ENCODE measurements around the gene WWOX. TPM values are rescaled to one million over a fixed set of nuclear protein-coding genes. Genes with fewer than 3 reads are reported as not detected.

The WWOX gene
- total RNA-seq, 1 experiment from 2014 or later, result 15.6 TPM

- TF ChIP-seq, protein P1, sequence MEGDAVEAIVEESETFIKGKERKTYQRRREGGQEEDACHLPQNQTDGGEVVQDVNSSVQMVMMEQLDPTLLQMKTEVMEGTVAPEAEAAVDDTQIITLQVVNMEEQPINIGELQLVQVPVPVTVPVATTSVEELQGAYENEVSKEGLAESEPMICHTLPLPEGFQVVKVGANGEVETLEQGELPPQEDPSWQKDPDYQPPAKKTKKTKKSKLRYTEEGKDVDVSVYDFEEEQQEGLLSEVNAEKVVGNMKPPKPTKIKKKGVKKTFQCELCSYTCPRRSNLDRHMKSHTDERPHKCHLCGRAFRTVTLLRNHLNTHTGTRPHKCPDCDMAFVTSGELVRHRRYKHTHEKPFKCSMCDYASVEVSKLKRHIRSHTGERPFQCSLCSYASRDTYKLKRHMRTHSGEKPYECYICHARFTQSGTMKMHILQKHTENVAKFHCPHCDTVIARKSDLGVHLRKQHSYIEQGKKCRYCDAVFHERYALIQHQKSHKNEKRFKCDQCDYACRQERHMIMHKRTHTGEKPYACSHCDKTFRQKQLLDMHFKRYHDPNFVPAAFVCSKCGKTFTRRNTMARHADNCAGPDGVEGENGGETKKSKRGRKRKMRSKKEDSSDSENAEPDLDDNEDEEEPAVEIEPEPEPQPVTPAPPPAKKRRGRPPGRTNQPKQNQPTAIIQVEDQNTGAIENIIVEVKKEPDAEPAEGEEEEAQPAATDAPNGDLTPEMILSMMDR (conservative IDR thresholded peaks at IDR 0.05), result no peak
Measured at GRCh38 chr16:78773291-78773702, 673.8 kb downstream of the WWOX start.

More at GRCh38 chr16:78773291-78773702, 673.8 kb downstream of the WWOX start:
- Histone ChIP-seq H3K4ac (ENCODE audit: low read depth, low read length) (no peak overlapping the region), H4K91ac (ENCODE audit: insufficient read length, low read depth, low read length) (no peak overlapping the region), H3K14ac (ENCODE audit: insufficient read depth, low read length) (no peak overlapping the region), H2BK15ac (ENCODE audit: low read depth, low read length) (no peak overlapping the region), H4K20me1 (ENCODE audit: control insufficient read depth, insufficient read depth, insufficient read length) (no peaks in the 10 kb centered on the region), H3K79me2 (ENCODE audit: insufficient read depth, low read length) (no peaks in the 10 kb centered on the region), H2BK12ac (ENCODE audit: insufficient read length, low read depth, low read length) (no peak overlapping the region), H3K23ac (ENCODE audit: insufficient read length, low read depth, low read length) (no peak overlapping the region), H3K56ac (ENCODE audit: insufficient read length, low read depth, low read length) (no peak overlapping the region), H4K8ac (replicated peaks; ENCODE audit: insufficient read length, low read depth, low read length) (no peak overlapping the region), H3K4me1 (ENCODE audit: insufficient read depth, low read length) (no peaks in the 10 kb centered on the region; the same call in 1 of the 2 replicates), H3T11ph (ENCODE audit: low read length) (no peak overlapping the region), H3K9me3 (ENCODE audit: control insufficient read depth, low read depth, low read length) (no peaks in the 10 kb centered on the region), H2BK20ac (ENCODE audit: low read depth, low read length, poor library complexity, severe bottlenecking) (no peak overlapping the region), H3K27me3 (ENCODE audit: insufficient read depth, low read length) (no peaks in the 10 kb centered on the region), H2BK120ac (ENCODE audit: low read depth, low read length, poor library complexity, severe bottlenecking) (no peak overlapping the region), H3K18ac (ENCODE audit: insufficient read length, low read depth, low read length) (no peak overlapping the region), H3K23me2 (ENCODE audit: insufficient read length, low read depth, low read length, poor library complexity, severe bottlenecking) (no peaks in the 10 kb centered on the region), H3K79me1 (ENCODE audit: insufficient read depth, low read depth, low read length, poor library complexity, severe bottlenecking) (no peaks in the 10 kb centered on the region), H2AFZ (ENCODE audit: low read length) (no peak overlapping the region), H2AK5ac (ENCODE audit: insufficient read length, low read length) (no peak overlapping the region), H4K5ac (ENCODE audit: insufficient read length, low read depth, low read length) (no peak overlapping the region), H2BK5ac (ENCODE audit: insufficient read length, low read length) (no peak overlapping the region), H3K4me2 (ENCODE audit: insufficient read depth, insufficient read length, low read length) (no peak overlapping the region), H3K27ac (ENCODE audit: insufficient read length, low read depth, low read length) (no peak overlapping the region), H3K9ac (ENCODE audit: extremely low read depth, insufficient read length, low read length) (no peak overlapping the region)
- Mint-ChIP-seq H3K9me3 (no peaks in the 10 kb centered on the region; a peak in 1 of 5 replicates), H3K27ac (0 out of 7 replicates have a peak overlapping the region, but pooled peaks of 1 of the 3 experiments have one; percentile 51), H3K4me1 (peaks cover 7 to 15% of the 10 kb centered on the region in 2 experiments; a peak in 3 of 4 replicates), H3K36me3 (ENCODE audit: insufficient read depth in 1 of 3, low read depth in 3 of 3) (peaks cover 0 to 3% (median 0%) of the 10 kb centered on the region in 3 experiments; a peak in 1 of 7 replicates), H3K27me3 (ENCODE audit: low read depth) (no peaks in the 10 kb centered on the region; the same call in 1 of the 2 replicates), H3K4me3 (no peak overlapping the region)
- no peak for DNase-seq
- no CpG with 5 or more reads among the region's 8 CpGs for WGBS (ENCODE audit: extremely low coverage, insufficient read length, low lambda C conversion rate)
